DMS114 treated with DMSO at 0.1 percent for 48 hours (cell line): Measurements from ENCODE around the gene FBLN5.

Experiments
- DNase-seq: peaks from one replicate; lab custom pipeline; 2025; ENCODE audit not compliant: unreplicated experiment; lab: John Stamatoyannopoulos, UW

FBLN5 gene, protein sequence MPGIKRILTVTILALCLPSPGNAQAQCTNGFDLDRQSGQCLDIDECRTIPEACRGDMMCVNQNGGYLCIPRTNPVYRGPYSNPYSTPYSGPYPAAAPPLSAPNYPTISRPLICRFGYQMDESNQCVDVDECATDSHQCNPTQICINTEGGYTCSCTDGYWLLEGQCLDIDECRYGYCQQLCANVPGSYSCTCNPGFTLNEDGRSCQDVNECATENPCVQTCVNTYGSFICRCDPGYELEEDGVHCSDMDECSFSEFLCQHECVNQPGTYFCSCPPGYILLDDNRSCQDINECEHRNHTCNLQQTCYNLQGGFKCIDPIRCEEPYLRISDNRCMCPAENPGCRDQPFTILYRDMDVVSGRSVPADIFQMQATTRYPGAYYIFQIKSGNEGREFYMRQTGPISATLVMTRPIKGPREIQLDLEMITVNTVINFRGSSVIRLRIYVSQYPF

DNA sequence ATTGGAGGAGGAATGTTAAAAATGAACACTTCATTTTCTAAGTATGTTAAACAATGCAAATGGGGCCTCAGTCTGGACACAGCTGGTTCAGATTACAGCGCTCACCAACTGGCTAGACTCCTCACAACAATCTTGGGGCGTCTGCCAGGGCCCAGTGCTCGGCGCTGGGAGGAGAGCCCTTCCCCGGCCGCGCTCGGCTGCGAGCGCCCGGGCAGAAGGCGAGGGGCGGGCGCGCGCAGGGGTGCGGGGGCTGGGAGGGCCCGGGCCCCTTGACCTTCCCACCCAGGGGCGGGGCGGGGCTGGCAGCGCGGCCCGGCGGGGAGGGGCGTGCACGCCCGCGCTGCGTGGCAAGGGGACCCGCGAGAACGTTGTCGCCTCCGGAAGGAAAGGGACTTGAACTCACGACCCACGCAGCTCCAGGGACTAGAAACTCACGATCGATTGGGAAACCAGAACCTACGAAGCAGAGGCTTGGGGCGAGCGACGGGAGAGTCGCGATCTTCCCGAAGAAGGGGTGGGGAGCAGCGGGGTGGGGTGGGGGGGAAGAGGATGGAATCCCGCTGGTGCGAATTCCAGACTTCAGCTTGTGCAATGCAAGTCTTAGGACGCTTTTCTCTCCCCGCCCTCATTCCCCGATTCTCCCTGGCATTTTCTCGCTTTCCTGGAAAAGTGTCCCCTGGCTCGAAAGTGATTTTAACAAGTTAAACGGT is at the start of gene FBLN5:
FBLN5 (minus strand) TSS at position 220 of the 710 bp plus-strand sequence. CDS start 465 bp downstream, outside the sequence.
- DNase-seq, result no peak

DNA sequence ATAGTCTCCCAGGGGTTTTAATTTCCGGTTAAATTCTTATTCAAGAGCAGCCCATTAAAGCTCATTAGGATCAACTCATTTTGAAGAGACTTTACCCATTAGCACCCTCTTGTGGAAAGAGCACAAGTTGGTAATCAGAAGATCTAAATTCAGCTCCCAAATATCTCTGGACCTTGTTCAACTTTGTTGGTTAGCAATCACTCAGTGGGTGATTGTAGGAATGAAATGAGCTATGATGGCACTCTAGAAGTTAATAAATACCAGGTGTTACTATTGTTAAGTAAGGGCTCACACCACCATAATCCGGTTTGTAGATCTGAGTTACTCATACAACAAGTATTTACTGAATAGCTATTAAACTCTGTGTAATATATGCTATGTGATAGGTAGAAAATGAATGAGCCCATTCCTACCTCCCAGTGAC is 49.5 kb upstream of the FBLN5 start:
- DNase-seq, result peak; percentile 21

DNA sequence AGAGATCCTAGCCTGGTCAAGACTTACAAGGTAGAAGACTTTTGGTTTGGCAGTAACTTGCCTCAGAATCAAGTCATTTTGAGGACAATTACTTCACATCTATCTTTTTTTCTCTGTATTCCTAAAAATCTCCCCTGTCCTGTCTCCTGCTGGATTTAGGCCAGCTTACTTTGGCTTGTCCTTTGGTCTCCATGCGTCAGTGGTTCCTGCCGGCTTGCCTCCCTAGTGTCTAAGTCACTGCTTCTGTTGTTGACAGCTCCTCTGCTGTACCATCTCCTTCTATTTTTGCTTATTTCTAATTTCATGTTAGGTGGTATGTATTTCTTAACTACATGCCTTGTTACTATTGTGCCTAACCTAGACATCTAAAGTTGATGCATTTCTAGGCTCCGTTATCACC is 39.7 kb upstream of the FBLN5 start:
- no peak for DNase-seq

DNA sequence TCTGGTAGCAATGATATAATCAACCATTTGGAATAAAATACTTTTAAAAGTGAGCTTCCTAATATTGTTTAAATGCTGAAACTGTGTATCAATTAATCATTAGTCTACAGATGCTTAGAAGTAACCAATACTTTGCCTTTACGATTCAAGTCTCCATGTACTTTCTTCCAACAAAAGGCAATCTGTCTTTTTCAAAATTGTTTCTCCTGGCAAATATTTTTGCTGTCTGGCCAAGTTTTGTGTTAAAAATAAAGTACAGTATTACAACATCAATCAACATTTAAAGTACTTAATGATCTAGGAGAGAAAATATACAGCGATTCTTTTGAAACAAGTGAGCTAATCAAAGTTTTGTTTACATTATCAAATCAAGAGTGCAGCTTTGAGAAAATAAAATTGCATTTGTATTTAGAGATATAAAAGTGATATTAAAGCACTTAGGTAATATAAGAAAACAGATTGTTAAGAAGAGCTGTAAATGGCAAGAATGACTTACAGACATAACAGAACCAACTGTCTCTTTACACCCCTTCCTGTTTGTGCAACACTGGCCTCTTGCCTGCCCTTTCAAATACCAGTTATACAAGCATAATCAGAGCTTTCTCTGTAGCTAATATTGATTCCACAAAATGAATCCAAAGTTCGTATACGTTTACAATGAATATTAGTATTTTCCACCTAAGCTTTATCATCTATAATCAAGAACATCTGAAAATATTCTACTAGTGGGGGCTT is 38.2 kb upstream of the FBLN5 start:
- no peak for DNase-seq

DNA sequence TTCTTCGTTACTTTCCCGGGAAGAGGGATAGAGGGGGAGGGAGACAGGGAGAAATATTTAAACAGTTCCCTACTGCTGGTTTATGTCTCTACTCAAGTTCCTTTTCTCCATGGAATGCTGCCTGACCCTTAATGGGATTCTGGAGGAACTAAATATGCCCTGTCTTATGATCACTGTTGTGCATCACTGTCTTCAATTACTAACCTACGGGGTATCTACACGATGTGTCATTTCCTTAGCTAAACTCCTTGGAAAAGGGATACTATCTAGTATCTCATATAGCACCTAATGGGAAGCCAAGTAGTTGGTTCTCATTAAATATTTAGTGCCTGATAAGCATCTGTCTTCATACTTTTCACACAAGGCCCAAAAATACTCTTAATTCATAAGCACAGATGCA is 37.5 kb upstream of the FBLN5 start:
- DNase-seq, result no peak

DNA sequence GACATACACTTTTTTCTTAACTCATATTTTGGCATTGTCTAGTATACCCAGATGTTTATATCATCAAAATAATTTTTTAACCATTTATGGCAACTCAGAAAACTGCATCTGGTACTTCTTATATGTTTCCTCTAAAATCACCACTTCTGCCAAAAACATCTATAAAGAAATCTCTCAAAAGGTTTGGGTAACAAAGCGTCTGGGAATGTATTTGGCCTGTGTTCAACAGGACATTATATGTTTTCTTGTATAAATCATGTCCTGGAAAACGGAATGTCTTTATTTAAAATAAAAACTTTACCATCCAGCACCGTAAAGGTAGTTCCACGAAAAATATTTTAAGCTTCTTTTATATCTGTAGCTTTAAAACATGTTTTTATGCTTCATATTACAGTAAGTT is 36.1 kb upstream of the FBLN5 start:
- DNase-seq, result no peak

DNA sequence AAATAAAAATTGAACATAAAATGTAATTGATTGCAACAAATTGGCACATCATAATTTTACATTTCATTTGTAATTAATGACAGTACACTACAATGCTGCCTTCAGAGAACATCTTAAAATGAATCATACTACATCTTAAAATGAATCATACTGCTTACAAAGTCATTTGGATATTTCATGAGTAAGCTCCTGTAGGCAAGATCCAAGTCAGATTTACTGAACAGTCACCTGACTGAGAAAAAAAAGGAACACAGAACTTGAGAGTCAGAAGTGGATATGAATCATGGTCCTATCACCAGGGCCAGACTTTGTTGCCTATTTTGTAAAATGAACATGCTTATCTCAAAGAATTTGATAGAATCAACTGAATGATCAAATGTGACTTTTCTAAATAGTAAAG is 32.7 kb upstream of the FBLN5 start:
- no peak for DNase-seq

DNA sequence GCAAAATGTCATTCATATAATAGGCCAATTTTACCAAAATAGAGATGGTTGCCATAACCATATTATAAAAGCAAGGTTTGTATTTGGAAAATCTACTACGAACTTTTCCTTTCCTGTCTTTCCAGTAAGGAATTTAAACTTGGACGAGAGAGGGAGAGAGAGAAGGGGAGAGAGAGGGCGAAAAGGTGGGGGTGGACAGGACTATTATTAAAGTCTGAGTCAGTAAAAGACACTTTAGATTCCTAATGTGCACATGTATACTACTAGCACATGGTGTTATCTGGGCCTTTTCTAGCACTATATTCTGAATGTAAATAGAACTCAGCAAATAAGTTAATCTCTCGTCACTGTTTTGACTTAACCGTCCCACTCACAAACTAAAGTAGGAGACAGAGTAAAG is 30.4 kb upstream of the FBLN5 start:
- DNase-seq, result no peak

DNA sequence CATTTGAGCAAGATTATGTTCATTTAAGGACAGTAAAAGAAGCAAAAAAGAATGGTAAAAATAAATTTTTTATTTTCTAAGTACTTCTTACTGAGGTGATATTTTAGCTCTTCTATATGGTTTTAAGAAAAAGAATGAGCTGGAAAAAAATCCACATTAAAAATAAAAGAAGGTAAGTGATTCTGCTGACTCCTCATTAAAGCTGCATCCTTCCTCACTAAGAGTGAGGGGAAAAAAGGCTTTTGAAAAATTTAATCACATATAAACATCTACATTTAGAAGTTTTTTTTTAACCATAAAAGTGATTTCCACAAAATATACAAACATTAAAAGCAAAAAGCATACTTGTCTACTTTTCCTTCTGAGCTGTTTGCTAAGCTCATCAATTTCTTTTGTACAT is 28.3 kb upstream of the FBLN5 start:
- no peak for DNase-seq

DNA sequence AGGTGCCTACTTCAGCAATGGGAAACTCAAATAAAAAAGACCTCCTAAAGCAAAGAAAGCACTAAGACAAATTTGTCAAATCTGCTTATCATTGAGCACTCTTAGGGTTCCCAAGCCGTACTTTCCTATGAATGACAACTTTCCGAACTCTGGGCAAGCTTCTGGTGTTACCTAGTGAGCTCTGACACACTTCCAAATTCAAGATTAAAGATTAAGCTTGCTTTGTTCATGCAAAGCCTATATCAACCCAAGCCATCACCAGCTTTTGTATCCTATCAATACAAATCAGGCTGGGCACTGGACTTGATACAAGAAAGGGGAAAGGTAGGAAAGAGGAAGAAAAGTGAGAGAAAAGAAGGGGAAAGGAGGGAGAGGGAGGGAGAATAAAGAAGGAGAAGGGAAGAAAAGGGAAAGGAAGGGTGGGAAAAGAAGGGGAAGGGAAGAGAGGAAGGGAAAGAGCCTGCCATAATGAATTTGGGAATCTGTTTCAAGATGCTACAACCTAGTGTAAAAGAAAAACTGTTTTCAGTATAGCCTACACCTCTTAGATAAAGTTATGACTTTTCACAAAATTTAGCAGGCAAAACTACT is 23.8 kb upstream of the FBLN5 start:
- no peak for DNase-seq

DNA sequence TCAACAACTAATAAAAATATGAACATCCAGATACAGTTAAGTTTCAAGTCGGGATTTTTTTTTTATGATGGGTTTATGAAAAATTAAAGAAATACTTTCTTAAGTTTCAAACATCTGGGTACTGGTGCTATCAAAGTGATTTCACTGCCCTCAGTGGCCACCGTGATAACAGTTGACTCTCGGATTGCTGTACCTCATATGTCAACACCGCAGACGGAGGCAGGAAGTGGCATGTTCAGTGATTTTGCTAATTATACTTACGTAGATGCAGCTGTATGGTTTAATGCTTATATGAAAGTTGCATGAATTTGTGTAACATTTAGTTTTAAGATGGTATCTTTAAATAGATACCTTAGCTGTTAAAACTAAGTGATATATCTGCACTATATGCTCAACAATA is 20.8 kb upstream of the FBLN5 start:
- DNase-seq, result no peak

DNA sequence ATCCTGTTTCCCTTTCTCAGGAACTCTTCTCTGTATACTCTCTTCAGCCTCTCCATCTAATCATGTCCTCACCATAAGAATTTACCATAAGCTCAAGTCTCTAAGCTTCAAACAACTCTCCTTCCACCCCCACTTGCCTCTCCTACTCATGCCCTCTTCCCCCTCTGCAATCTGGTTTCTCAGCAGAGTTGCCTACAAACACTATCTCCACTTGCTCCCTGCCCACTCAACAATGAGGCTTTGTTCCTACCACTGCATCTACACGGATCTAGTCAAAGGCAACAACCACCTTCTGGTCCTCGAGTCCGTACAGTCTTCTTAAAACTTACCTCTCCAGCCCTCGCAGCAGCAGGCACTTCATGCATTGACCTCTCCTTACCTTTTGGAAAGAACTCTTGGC is 17.2 kb upstream of the FBLN5 start:
- DNase-seq, result no peak

DNA sequence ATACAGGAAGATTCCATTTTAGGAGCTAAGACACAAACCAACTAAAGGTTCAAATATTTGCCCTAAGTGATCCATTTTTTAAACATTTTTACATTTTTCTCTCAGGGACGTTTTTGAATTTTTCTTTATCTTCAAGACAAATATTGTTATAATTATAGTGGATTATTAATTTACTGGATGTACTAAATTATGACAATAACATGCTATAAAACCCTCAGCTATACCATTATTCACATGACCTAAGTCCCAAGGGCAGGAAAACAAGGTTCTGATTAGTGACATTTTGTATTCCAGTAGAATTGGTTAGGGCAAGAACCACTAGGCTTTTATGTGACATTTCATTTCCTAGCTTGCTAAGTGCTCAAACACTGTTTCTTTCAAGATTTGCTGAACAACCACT is 16.5 kb upstream of the FBLN5 start:
- no peak for DNase-seq

DNA sequence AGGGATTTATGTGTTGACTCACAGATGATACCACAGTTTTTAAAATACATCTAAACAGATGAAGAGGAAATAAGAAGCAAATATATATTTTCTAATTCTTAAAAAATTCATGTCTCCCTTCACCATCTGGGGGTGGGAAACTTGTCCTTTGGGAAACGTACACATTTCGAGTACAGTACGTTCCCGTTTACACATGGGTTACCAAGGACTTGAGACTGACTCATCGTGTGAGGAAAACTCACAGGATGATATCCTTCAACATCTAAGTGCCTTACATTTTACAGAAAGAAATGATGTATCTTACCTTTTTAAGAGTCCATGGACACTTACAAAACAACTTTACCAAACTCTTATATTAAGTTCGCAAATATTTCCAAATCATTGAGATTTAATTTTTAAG is 16.0 kb upstream of the FBLN5 start:
- DNase-seq, result no peak

DNA sequence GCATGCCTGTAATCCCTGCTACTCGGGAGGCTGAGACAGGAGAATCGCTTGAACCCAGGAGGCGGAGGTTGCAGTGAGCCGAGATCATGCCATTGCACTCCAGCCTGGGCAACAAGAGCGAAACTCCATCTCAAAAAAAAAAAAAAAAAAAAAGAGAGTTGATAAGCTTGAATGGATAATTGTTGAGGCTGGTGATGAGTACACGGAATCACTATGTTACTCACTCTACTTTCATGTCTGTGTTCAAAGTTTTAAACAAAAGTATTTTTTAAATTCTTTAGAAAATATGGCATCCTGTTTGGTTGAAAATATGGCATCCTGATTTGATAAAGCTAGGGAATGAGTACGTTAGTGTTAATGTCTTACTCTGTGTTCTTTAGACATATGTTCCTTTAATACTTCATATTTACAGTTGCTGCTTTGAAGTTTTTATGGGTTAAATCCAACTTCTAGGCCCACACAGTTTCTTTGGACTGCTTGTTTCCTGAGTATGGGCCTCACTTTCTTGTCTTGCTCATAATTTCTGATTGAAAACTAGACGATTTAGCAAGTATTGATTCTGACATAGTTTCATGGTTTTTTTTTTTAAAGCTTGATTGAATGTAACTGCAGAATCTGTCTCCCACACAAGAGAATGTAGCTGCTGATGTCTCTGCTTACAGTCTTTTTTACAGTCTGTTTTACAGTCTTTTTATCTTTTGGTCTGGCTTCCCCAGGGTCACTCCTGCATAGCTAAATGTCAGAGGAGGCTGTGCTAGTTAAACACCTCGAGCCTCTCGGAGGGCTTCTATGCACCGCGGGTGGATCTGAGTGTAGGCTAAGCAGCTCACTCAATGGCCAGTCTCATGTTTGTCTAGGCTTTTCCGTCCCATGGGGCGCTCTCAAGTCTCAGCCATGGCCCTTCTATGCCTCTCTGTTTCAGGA is 14.1 kb upstream of the FBLN5 start:
- DNase-seq, result no peak

DNA sequence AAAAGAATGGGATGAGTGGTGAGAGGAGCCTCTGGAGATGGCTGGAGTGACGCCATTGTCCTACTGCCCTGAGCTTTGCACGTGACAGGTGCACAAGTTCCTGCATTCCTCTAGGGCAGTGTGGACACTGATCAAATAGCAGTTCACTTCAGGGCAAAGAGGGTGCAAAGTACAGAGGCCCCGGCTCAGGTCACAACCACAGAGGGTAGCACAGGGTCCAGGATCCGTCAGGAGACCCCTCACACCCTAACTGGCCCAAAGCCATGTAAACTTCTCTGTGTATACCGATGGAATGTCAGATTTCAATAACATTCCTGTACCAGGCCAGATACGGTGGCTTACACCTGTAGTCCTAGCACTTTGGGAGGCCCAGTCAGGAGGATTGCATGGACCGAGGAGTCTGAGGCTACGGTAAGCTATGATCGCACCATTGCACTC is 10.4 kb upstream of the FBLN5 start:
- DNase-seq, result no peak

DNA sequence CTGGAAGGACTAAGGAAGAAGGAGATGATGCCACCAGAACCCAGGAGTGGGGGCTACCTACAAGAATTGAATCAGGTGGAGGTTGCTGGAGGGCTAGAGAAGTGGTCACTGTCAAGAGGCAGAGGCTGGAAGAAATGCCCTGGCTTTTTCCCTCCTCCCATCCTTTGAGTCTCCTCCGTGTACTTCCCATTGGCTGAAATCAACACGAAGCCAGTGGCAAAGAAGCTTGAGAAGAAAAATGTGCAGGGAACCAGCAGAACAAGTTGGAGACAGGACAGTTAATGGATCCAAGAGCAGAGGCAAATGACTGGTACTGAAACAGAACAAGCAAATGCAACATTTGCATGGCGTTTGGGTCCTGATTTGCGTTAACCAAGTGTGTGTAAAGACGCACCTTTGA is 9.1 kb upstream of the FBLN5 start:
- no peak for DNase-seq

DNA sequence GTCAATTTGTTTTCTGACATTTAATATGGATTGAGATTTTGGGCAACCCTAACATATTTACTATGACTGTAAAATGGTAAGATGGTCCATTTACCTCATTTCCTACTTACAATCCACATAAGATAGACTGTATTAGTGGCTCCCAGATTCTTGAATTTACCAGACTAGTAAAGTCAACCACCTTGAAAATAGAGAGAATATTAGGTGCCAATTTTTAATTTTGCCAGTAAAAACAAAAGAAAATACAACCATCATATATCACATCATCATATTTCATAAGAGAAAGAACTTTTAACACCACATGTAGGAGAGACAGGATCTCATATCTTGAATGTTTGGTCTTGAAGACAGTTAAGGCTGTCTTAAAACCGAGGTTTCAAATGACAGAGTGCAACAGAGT is 7.7 kb upstream of the FBLN5 start:
- DNase-seq, result no peak

DNA sequence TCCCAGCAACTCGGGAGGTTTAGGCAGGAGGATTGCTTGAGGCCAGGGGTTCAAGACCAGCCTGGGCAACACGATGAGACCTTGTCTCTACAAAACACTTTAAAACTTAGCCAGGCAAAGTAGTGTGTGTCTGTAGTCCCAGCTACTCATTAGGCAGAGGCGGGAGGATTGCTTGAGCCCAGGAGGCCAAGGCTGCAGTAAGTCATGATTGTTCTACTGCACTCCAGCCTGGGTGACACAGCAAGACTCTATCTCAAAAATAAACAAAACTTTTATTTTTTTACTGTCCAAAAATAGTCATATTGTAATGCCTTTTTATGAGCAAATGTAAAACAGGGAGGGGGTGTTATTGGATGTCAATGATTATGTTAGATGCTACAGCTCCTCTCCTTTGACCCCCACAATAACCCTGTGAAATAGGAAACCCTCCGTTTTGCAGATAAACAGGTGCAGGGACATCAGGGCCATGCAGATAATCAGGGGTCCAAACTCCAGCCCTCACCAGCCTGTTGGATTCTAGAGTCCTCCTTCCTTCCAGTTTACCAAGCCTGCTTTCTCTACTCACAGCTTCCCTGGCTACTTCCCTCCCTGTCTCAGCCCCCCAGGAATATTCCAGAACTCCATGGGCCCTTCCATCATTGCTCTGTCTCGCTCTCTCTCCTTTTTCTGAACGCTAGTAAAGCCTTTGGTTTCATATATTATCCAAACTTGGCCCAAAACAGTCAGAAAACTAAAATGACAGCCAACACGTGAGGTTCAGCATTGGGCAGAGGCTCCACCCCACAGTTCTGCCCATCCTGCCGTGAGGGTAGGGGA is 5.9 kb upstream of the FBLN5 start:
- DNase-seq, result no peak
